HG02610 (cell line): ENCODE measurements around the gene COA5.
"Not testable (repeated sequence)": the region's sequence is repeated elsewhere in the genome, so short reads cannot be mapped to it uniquely, and the experiment has no call there.

ENCODE experiments used
- ATAC-seq: cut with Tn5 transposase; IDR thresholded peaks from one replicate; pipeline ENCODE4 v1.9.1; 2021; ENCODE audit warnings: mild to moderate bottlenecking, moderate library complexity; ENCODE audit not compliant: unreplicated experiment

Gene COA5

GRCh38 chr2:98607104-98607503 lies 1.2 kb downstream of the COA5 start:
- ATAC-seq: no peak

- ATAC-seq: no peak
These were observed 1.9 kb downstream of the COA5 start for GRCh38 chr2:98606431-98606830.

GRCh38 chr2:98605076-98605475 lies 3.2 kb downstream of the COA5 start:
- ATAC-seq: no peak

- no peak for ATAC-seq
These were observed 3.8 kb downstream of the COA5 start for GRCh38 chr2:98604547-98604946.

GRCh38 chr2:98601532-98602132 lies 6.7 kb downstream of the COA5 start:
- peak; percentile 65 for ATAC-seq

- no peak for ATAC-seq
These were observed 9.4 kb downstream of the COA5 start for GRCh38 chr2:98598781-98599428.

GRCh38 chr2:98594665-98595064 lies 13.6 kb downstream of the COA5 start:
- ATAC-seq: not testable (repeated sequence)

- no peak for ATAC-seq
These were observed 15.7 kb downstream of the COA5 start for GRCh38 chr2:98592565-98592964.

- ATAC-seq: no peak
These were observed 18.8 kb downstream of the COA5 start for GRCh38 chr2:98589489-98589888.

GRCh38 chr2:98588880-98589431 lies 19.4 kb downstream of the COA5 start:
- ATAC-seq: no peak

GRCh38 chr2:98586551-98587140 lies 21.7 kb downstream of the COA5 start:
- no peak for ATAC-seq

GRCh38 chr2:98585386-98585785 lies 22.9 kb downstream of the COA5 start:
- ATAC-seq: no peak

GRCh38 chr2:98583816-98584618 lies 24.3 kb downstream of the COA5 start:
- no peak for ATAC-seq

GRCh38 chr2:98583276-98583675 lies 25.0 kb downstream of the COA5 start:
- ATAC-seq: no peak

- no peak for ATAC-seq
These were observed 25.8 kb downstream of the COA5 start for GRCh38 chr2:98582523-98582922.

GRCh38 chr2:98580656-98581284 lies 27.5 kb downstream of the COA5 start:
- no peak for ATAC-seq

- ATAC-seq: no peak
These were observed 28.4 kb downstream of the COA5 start for GRCh38 chr2:98579926-98580325.

- ATAC-seq: no peak
These were observed 30.1 kb downstream of the COA5 start for GRCh38 chr2:98578231-98578630.

GRCh38 chr2:98577313-98577712 lies 31.0 kb downstream of the COA5 start:
- no peak for ATAC-seq

GRCh38 chr2:98576666-98577312 lies 31.5 kb downstream of the COA5 start:
- no peak for ATAC-seq
